ENCODE data around the gene RABGGTA.

- TF ChIP-seq, protein P1, sequence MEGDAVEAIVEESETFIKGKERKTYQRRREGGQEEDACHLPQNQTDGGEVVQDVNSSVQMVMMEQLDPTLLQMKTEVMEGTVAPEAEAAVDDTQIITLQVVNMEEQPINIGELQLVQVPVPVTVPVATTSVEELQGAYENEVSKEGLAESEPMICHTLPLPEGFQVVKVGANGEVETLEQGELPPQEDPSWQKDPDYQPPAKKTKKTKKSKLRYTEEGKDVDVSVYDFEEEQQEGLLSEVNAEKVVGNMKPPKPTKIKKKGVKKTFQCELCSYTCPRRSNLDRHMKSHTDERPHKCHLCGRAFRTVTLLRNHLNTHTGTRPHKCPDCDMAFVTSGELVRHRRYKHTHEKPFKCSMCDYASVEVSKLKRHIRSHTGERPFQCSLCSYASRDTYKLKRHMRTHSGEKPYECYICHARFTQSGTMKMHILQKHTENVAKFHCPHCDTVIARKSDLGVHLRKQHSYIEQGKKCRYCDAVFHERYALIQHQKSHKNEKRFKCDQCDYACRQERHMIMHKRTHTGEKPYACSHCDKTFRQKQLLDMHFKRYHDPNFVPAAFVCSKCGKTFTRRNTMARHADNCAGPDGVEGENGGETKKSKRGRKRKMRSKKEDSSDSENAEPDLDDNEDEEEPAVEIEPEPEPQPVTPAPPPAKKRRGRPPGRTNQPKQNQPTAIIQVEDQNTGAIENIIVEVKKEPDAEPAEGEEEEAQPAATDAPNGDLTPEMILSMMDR (IDR thresholded peaks at IDR 0.05): no peak
- TF ChIP-seq POLR2A (IDR thresholded peaks at IDR 0.05): no peak
Observed at GRCh38 chr14:24236689-24237462, 34.5 kb downstream of the RABGGTA start.
